ENCODE results near the gene ZNF19. TPM values are rescaled to one million over a fixed set of nuclear protein-coding genes. Genes with fewer than 3 reads are reported as not detected.

The ZNF19 gene
- 1 to 10 TPM; 3.0 to 9.5 (median 5.9) TPM for total RNA-seq

DNA sequence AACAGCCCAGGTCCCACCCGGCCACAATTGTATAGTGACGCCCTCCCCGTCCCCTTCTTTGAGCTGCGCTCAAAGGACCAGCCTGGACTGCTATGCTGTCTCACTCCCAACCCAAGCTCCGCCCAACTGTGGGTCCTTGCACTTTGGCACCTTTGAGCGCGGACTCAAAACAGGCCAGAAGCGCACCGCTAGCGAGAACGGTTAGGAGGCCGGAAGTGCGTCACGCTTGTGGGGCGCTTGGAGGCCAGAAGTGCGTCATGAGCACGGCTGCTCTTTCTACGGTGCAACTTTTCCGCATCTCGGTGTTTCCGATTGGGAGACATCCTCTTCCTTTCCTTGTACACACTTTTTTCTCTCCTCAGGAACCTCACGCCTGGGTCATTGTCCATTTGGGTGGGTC is at the start of gene ZNF19:
Gene ZNF19 (minus strand): TSS at position 203 of the 400 bp plus-strand sequence. CDS start 7,210 bp downstream, outside the sequence.
- DNase-seq (ENCODE audit: low spot score) (no peak), ATAC-seq (ENCODE audit: low FRiP score) (no peak)
- TF ChIP-seq CTCF (IDR thresholded peaks at IDR 0.05) = no peak

- ATAC-seq (ENCODE audit: low FRiP score) (no peak), DNase-seq (ENCODE audit: low spot score) (no peak)
- TF ChIP-seq CTCF (IDR thresholded peaks at IDR 0.05) = no peak
Observed at GRCh38 chr16:71537643-71538042, 48.5 kb upstream of the ZNF19 start.

GRCh38 chr16:71536752-71537499 is 47.8 kb upstream of the ZNF19 start:
- DNase-seq (ENCODE audit: low spot score) = no peak
- ATAC-seq (ENCODE audit: low FRiP score) = no peak
- no peak for TF ChIP-seq CTCF (IDR thresholded peaks at IDR 0.05)

GRCh38 chr16:71532366-71532765 is 43.2 kb upstream of the ZNF19 start:
- DNase-seq (ENCODE audit: low spot score) = no peak
- no peak for ATAC-seq (ENCODE audit: low FRiP score)
- no peak for TF ChIP-seq CTCF (IDR thresholded peaks at IDR 0.05)

DNA sequence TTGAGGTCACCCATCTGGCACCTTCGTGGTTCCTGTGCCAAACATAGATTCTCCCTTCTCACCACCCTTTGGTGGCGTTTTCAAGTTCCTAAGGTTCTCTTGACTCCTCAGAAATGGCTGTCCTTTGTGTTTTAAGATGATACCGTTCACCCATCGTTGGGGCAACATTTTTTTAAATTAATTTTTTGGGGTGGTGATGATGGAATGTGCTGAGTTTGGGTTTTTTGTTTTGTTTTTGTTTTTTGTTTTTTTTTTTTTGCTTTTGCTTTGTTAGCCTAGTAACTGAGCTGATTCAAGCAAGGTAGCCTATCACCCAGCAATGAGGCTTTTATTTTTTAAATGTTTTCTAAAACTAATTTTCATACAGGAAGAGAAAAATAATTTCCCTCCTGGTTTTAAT is 39.7 kb upstream of the ZNF19 start:
- ATAC-seq (ENCODE audit: low FRiP score) = no peak
- DNase-seq (ENCODE audit: low spot score) = no peak
- TF ChIP-seq CTCF (IDR thresholded peaks at IDR 0.05) = no peak

- no peak for ATAC-seq (ENCODE audit: low FRiP score)
- TF ChIP-seq CTCF (IDR thresholded peaks at IDR 0.05) = no peak
Observed at GRCh38 chr16:71528257-71528656, 39.1 kb upstream of the ZNF19 start.

DNA sequence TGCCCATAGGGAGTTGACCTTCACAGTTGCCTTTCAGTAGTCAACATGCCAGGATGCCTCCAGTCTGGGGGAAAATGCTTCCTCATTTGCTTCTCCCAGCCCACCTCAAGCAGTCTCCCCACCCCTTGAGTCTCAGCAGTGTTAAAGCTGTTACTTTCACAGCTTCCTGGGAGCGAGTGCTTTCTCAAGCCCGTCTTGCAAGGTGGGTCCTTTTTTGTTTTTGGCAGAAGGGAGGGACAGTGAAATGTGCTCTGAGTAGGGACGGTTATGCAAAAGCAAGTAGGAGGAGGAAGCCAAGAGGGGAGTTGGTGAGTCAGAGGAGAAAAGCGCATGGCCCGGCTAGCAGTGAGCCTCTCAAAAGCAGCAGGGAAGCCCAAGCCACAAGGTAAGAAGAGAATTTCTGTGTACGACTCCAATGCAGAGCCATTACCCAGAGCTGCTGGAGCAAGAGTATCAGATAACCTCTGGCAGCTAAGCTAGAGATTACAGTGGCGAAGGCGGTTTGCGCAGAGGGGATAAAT is 37.0 kb upstream of the ZNF19 start, which contains the start of gene CHST4:
Gene CHST4 (plus strand): TSS at position 316 of the 521 bp plus-strand sequence. CDS start 10,252 bp downstream, outside the sequence.
- DNase-seq (ENCODE audit: low spot score) (no peak), ATAC-seq (ENCODE audit: low FRiP score) (peak; percentile 87)
- no peak for TF ChIP-seq CTCF (IDR thresholded peaks at IDR 0.05)

More at GRCh38 chr16:71528257-71528656, 39.1 kb upstream of the ZNF19 start:
- DNase-seq (ENCODE audit: low spot score) = no peak
